Natural killer cell treated with Interleukin-12 subunit alpha and Interleukin-12 subunit beta and Interleukin-15 and Interleukin-18, amount 100 ng/mL, for 72 hours (primary cell): ENCODE results near the gene RHBDD3. TPM values are rescaled to one million over a fixed set of nuclear protein-coding genes. Genes with fewer than 3 reads are reported as not detected.

Source experiments
- ATAC-seq, 2 donors: fragments of 150-1000 bp; cut with Tn5 transposase in 1 of 2; sonication (Bioruptor Pico), chemical (Tn5 transposase) in 1 of 2; 2 replicates each; pipeline ENCODE4 v1.10.0; 2021
- DNase-seq: peaks from one replicate; pipeline ENCODE4 v3.0.0; 2022; ENCODE audit warnings: low spot score
- H3K27ac Mint-ChIP-seq, 2 donors: 1 replicate in 1 of 2; 2 replicates in 1 of 2; pipeline ENCODE4 v1.8.0; 2022; ENCODE audit warnings: mixed read lengths in 2 of 2, mild to moderate bottlenecking in 1 of 2, moderate library complexity in 1 of 2
- H3K27me3 Mint-ChIP-seq, 2 donors: 1 replicate in 1 of 2; 2 replicates in 1 of 2; pipeline ENCODE4 v1.8.0; 2022; ENCODE audit warnings: mixed read lengths in 2 of 2
- H3K36me3 Mint-ChIP-seq: one replicate; pipeline ENCODE4 v1.8.0; 2022; ENCODE audit warnings: mixed read lengths
- H3K4me1 Mint-ChIP-seq, 2 donors: 1 replicate in 1 of 2; 2 replicates in 1 of 2; pipeline ENCODE4 v1.8.0; 2022; ENCODE audit warnings: low read depth in 2 of 2, mixed read lengths in 2 of 2, mild to moderate bottlenecking in 1 of 2
- H3K4me3 Mint-ChIP-seq: one replicate; pipeline ENCODE4 v1.8.0; 2022; ENCODE audit warnings: mixed read lengths
- H3K9me3 Mint-ChIP-seq: 2 replicates; pipeline ENCODE4 v1.8.0; 2022; ENCODE audit warnings: mixed read lengths
- total RNA-seq, 2 donors: library from RNA; stranded (reverse); gene quantifications; one replicate each; pipeline ENCODE4 v1.2.3, GENCODE V29; 2022

Gene RHBDD3
- total RNA-seq, 2 donors from 2014 or later, result 33.6 to 69.0 TPM

- Mint-ChIP-seq H3K4me1 (no peaks in the 10 kb centered on the region), H3K27me3 (no peaks in the 10 kb centered on the region), H3K4me3 (no peak overlapping the region), H3K27ac (peak overlapping the region in 1 of 2 donors; percentile 68), H3K36me3 (no peaks in the 10 kb centered on the region), H3K9me3 (no peaks in the 10 kb centered on the region)
- ATAC-seq (peak; percentile 6 to 74), DNase-seq (no peak)
These were observed 50.7 kb downstream of the RHBDD3 start for GRCh38 chr22:29216873-29217666.

DNA sequence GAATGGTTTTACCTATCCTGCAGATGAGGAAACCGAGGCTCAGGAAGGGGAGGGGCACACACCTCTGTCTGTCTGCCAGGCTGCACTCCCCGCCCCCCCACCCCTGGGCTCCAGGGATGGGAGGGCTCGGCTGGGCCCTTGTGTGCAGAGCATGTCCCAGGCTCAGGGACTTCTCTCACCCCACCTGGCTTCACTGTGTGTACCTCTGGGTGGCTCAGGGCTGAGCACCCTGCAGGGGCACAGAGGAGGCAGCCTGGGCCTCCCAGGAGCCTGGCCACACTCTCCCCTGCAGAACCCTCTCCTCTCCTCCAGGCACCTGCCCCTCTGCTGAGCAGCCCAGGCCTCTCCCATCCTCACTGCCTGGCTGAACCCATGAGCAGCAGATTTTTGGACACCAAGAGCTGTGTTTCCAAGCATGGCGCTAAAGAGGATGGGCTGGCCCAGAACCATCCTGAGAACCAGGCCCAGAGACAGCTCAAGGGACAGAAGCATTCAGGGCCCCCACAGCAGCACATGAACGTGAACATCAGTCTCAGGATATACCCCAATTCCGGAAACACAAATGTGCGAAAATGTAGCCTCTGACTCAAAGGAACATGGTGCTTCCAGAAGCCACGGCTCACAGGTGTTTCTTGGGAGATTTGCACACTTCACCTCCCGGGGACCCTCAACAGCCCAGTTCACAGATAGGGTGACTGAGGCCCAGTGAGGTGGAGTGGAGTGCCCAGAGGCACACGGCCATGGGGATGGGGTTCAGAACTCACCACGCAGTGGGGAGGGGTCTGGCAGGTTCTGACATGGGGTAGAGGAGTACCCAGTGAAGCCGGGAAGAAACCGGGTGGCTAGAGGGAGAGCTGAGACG, 51.5 kb downstream of the RHBDD3 start:
- Mint-ChIP-seq H3K36me3 (no peaks in the 10 kb centered on the region), H3K4me3 (no peak overlapping the region), H3K9me3 (no peaks in the 10 kb centered on the region), H3K4me1 (no peaks in the 10 kb centered on the region), H3K27me3 (no peaks in the 10 kb centered on the region), H3K27ac (peak overlapping the region in 1 of 2 donors; percentile 68)
- ATAC-seq (no peak), DNase-seq (no peak)

DNA sequence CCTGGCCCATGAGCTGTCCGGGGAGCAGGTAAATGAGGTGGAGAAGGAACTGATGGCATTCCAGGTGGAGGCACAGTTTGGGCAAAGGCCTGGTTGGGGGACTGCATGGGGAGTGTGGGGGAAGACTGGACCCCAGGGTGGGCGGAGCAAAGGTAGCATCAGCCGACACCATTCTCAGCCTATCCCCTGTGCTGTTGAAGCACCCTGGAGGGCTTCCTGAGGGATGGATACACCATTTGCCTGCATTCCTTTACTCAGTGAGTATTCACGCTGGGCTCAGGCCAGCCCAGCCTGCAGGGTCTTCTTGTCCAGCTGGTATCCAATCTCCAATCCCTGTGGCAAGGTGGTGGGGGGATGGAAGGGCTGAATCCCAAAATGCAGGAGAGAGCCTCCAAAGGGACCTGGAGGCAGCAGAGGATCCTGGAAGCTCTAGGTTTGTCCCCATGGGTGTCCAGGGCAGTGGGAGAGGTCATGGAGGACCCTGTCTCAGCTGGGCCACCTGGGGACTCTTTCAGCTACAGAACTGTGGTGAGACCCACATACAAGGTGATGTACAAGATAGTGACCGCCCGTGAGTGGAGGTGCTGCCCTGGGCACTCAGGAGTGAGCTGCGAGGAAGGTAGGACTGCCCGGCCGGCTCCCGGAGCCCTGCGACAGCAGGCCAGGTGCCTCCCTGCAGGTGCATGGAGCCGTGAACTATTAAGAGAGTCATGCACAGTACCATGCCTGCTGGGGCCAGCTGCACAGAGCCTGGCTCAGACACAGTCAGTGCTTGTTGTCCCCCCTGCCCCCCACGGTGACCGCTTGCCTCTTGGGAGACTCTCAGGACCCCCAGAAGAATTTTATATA, 52.5 kb downstream of the RHBDD3 start:
- no peak overlapping the region for H3K4me3 Mint-ChIP-seq
- H3K9me3 Mint-ChIP-seq, result no peaks in the 10 kb centered on the region
- DNase-seq, result no peak
- H3K36me3 Mint-ChIP-seq, result no peaks in the 10 kb centered on the region
- ATAC-seq, result no peak
- H3K27ac Mint-ChIP-seq, result no peak overlapping the region
- no peaks in the 10 kb centered on the region for H3K4me1 Mint-ChIP-seq
- no peaks in the 10 kb centered on the region for H3K27me3 Mint-ChIP-seq

GRCh38 chr22:29214232-29214631, 53.5 kb downstream of the RHBDD3 start:
- Mint-ChIP-seq H3K27me3 (no peaks in the 10 kb centered on the region), H3K4me1 (no peaks in the 10 kb centered on the region), H3K27ac (no peak overlapping the region), H3K36me3 (no peaks in the 10 kb centered on the region), H3K4me3 (no peak overlapping the region), H3K9me3 (no peaks in the 10 kb centered on the region)
- ATAC-seq (no peak), DNase-seq (no peak)

DNA sequence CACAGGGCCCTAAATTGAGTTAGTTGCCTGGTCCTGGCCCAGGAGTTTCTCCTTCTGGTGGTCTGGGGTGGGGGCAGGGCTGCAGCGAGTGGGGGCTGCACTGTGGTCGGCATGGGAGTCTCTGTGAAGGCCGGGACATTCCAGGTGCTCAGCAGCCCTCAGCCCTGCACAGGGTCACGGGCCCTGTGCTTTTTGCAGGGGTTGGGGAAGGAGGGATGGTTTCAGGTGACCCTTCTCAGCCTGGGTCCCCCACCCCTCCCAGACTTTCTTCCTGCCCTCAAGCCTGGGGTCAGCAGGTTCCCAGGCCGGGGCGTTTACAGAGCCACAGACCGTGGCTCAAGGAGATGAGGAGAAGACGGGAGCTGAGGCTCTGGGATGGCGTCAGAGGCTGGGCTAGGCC, 54.3 kb downstream of the RHBDD3 start:
- Mint-ChIP-seq H3K27me3 (no peaks in the 10 kb centered on the region), H3K9me3 (no peaks in the 10 kb centered on the region), H3K27ac (no peak overlapping the region), H3K4me3 (no peak overlapping the region), H3K4me1 (no peaks in the 10 kb centered on the region), H3K36me3 (no peaks in the 10 kb centered on the region)
- ATAC-seq, result no peak
- DNase-seq, result no peak

DNA sequence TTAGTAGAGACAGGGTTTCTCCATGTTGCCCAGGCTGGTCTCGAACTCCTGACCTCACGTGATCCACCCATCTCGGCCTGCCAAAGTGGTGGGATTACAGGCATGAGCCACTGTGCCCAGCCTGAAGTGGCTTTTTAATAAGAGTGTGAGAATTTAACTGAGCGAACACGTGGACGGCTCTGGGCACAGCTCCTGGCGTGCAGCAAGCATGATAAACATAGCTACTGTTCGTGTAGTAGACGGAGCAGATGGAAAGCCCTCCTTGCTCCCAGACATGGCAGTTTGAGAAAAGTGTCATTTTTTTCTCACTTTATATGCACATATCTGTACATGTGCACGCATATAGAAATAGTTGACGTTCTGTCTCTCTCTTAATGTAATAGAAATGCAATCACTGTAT, 55.0 kb downstream of the RHBDD3 start:
- Mint-ChIP-seq H3K27ac (no peak overlapping the region), H3K9me3 (no peaks in the 10 kb centered on the region), H3K4me1 (no peaks in the 10 kb centered on the region), H3K4me3 (no peak overlapping the region), H3K27me3 (no peaks in the 10 kb centered on the region), H3K36me3 (no peaks in the 10 kb centered on the region)
- DNase-seq (no peak), ATAC-seq (no peak)

- Mint-ChIP-seq H3K4me1 (peaks cover under 1 to 2% of the 10 kb centered on the region in 2 donors), H3K27ac (no peak overlapping the region), H3K4me3 (no peak overlapping the region), H3K27me3 (peaks cover 2 to 3% of the 10 kb centered on the region in 2 donors), H3K9me3 (no peaks in the 10 kb centered on the region), H3K36me3 (no peaks in the 10 kb centered on the region)
- no peak for ATAC-seq
- no peak for DNase-seq
These were observed 56.3 kb downstream of the RHBDD3 start for GRCh38 chr22:29211466-29211865.

GRCh38 chr22:29211066-29211465, 56.7 kb downstream of the RHBDD3 start:
- H3K27ac Mint-ChIP-seq, result no peak overlapping the region
- H3K4me1 Mint-ChIP-seq, result peaks cover 4% of the 10 kb centered on the region in 2 donors
- H3K27me3 Mint-ChIP-seq, result peaks cover 4 to 7% of the 10 kb centered on the region in 2 donors
- no peaks in the 10 kb centered on the region for H3K36me3 Mint-ChIP-seq
- no peaks in the 10 kb centered on the region for H3K9me3 Mint-ChIP-seq
- DNase-seq, result no peak
- H3K4me3 Mint-ChIP-seq, result no peak overlapping the region
- ATAC-seq, result no peak

Other genes with a start within 250 kb of the RHBDD3 start
- not detected for gene C22orf31, start 206.2 kb downstream of the RHBDD3 start, total RNA-seq
- under 1 TPM; 0.17 to 0.59 TPM for gene KREMEN1, start 194.9 kb downstream of the RHBDD3 start, total RNA-seq
- under 1 TPM; 0.67 to 0.71 TPM for gene EMID1, start 62.1 kb downstream of the RHBDD3 start, total RNA-seq
- 100 to 1,000 TPM; 344 to 348 TPM for gene EWSR1, start 287 bp upstream of the RHBDD3 start, total RNA-seq
- gene GAS2L1, start 38.7 kb upstream of the RHBDD3 start, total RNA-seq, result under 1 TPM in 1 of 2 donors, not detected in 1; 0.43 TPM
- gene RASL10A, start 47.7 kb upstream of the RHBDD3 start, total RNA-seq, result 1 to 10 TPM; 2.0 TPM
- gene AP1B1, start 120.6 kb upstream of the RHBDD3 start, total RNA-seq, result 100 to 1,000 TPM in 1 of 2 donors, 10 to 100 TPM in 1; 95.7 to 106 TPM
- not detected for gene RFPL1, start 170.6 kb upstream of the RHBDD3 start, total RNA-seq
- gene NEFH, start 212.2 kb upstream of the RHBDD3 start, total RNA-seq, result 1 to 10 TPM; 2.3 to 6.6 TPM